HG03196 (cell line): ENCODE results near the gene KIF21A.

ENCODE experiments used
- ATAC-seq: cut with Tn5 transposase; IDR thresholded peaks from one replicate; pipeline ENCODE4 v1.9.1; 2021; ENCODE audit not compliant: unreplicated experiment

The KIF21A gene

DNA sequence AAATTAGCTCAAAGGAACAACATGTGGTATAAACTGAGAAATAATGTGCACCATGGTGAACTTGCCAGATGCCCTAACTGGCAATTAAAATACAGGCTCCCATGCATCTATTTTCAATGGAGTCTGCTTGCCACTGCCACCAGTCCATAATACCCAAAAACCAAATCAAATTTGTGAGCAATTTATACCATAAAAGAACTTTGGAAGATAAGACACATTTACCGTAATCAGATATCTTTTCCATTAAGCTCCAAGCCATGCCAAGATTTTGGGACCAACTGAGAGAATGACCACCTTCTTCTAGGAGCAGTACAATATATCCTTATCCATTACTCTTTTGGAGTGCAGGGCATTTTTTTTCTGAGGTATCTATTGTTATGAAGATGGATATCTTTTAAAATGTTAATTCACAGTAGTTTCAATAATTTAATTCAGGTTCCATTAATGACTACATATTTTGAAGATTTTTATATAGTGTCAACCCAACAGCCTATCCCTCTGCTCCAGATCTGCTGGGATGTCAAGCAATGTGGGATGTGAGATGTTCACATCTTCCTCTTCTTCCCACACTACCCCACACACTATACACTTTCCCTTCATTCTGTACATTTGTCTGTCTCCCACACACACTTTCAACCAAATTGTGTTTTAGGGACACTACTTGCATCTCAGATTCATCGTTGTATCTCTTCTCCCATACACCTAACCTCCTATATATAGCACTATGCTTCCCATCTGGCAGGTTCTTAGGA is 53.3 kb downstream of the KIF21A start:
- ATAC-seq: no peak

DNA sequence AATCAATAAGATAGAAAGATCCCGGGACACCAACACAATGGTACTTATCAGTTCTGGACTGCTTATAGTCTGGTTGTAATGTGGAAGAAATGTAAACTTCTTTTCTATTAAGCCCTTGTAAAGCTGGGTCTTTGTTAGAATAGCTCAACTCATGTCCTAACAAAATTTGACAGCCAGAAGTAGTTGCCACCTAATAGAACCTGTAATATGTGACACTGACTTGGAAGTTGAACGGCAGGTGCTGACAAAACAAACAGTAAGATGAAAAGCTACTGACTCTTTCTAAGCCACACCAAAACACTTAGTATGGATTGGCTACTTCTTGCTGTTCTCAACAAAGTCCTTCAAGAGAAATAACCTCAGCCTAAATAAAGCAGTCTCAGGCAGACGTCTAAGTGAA is 56.6 kb downstream of the KIF21A start:
- no peak for ATAC-seq

DNA sequence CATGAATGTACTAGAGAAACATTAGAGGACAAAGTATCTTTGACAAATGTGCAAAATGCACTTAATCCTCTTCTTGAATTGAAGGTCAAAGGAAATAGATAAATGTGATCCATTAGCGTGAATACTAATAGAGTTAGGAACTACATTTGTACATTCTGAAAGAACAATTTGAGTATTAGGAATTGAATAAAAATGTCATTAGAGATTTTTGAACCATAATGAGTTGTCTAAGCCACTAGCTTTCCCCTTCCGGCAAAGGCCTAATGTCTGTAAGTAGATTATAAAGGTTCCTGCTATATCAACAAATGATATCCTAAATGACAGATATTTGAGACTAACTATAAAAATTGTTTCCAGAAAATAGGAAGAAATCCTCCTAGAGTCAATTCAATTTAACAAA is 59.8 kb downstream of the KIF21A start:
- ATAC-seq: no peak

DNA sequence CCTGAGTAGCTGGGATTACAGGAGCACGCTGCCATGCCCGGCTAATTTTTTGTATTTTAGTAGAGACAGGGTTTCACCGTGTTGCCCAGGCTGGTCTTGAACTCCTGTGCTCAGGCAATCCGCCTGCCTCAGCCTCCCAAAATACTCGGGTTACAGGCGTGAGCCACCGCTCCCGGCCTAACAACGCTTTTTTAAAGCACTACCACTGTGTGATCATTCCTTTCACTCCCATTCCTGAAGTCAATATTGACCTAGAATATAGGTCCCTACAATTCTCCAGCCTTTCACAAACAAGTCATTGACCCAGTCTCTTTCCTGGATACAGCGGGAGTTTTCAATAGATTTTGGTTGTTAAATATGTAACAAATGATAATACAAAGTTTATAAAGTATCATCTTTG is 62.8 kb downstream of the KIF21A start:
- ATAC-seq: no peak

DNA sequence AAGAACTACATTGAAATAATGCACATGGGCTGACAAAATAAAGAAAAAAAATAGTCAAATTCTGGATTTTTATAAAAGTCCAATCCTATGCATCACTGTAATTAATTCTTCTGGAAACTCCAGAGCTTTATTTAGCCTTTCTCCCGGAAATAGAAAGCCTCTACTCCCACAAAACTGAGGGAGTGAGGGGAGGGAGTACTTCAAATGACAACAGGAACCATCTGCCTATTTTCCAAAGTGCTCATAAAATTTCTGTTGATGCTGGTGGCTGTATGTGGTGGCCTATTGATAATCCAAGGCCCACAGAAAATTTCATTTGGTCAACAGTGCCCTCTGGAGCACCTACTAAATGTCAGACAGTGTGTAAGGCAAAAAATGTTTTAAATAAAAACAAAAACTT is 64.6 kb downstream of the KIF21A start:
- ATAC-seq: no peak

DNA sequence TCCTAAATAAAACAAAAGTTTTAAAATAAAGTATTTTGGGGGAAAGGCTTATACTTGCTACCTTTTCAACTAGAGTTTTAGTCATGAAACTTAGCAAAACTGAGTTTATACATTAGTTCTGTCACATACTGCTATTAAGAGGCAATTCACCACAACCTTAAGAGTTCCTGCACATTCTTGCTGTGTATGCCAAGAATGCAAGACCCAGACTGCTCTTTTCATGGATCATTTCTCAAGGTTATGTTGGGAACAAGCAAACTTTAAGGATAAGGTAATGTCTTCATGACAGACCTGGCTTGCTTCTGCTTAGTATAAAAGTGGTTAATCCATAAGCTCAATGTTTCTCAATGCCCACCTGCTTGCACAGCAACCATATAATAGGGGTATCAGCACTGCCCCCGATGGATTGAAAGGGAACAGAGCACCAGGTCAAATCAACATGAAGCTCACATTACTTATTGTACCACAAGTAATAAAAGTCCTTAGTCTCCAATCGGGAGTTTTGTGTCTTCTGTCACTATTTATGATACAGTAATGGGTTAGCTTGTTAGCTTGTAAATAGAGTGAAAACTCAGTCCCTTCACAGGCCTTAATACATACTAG is 67.6 kb downstream of the KIF21A start:
- ATAC-seq: no peak

DNA sequence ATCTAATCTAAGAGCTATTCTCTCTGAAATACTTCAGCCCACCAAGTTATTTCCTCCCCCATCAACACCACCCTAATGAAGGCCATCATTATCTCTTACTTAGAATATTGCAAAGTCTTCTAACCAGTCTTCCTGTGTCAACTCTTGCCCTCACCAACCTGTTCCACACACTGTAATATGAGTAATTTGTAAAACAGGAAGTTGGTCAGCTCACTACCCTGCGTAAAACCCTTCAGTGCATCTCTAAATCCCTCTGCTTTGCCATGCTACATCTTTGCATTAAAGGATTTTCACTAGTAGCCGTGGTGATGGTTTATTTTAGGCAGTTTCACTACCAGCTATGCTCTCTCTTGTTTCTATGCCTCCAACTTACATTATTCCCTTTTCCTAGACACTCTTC is 70.0 kb downstream of the KIF21A start:
- peak; percentile 83 for ATAC-seq

DNA sequence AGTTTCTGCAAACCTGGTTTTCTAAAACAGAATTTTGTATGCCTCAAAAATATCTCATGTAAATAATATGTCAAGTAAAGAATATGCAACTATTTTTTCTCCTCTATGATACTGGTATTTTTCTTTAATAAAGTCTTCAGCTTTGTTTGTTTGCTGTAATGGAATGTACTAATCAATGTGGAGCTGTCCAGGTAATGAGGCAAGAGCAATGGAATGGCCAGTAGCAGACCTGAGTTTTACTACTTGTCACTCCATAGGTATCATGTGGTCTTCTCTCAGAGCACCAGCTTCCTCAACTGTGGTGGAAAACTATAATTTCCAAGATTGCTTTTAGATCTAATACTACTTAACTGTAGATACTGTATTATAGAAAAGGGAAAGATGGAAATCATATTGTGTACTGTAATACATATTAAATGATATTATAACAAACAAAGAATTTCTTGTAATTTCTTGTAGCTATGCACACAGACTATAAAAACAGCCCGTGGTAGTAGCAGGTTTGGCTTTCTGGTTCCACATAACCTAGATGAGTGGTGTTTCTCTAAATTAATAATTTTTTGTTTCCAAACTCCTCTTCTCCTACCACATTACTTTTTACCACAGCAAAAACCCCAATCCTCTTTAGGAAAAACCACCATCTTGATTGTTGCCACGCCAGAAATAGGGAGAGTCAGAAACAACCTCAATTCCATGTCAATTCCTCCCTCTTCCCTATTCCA is 70.6 kb downstream of the KIF21A start:
- no peak for ATAC-seq

DNA sequence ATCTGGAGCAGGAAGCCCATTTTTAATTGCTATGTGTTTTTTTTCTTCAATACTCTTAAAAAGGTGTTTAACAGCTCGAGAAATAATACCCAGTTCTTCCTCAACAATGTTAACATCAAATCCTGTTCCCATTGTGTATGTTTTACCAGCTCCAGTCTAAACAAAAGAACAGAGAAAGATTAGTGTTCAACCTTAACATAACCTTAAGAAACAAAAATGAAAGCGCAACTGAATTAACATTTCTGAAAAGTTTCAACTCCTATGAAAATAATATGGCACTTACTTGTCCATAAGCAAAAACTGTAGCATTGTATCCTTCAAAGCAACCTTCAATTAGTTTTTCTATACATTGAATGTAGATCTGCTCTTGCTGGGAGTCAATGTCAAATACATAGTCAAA is 73.2 kb downstream of the KIF21A start:
- ATAC-seq: no peak

DNA sequence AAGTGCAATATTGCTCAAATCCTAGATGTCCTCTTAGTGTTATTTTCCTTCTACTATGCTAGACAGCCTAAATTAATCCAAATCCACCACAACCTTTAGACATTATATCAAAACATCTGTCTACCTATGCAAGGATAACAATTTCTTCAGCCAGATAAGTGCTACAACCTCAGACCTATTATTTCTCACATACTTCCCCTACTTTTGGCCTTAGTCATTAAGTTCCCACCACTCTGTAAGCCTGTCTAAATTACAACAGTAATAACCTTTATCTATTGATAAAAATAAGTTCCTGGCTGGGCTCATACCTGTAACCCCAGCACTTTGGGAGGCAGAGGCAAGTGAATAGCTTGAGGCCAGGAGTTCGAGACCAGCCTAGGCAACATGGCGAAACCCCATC is 74.0 kb downstream of the KIF21A start:
- no peak for ATAC-seq

DNA sequence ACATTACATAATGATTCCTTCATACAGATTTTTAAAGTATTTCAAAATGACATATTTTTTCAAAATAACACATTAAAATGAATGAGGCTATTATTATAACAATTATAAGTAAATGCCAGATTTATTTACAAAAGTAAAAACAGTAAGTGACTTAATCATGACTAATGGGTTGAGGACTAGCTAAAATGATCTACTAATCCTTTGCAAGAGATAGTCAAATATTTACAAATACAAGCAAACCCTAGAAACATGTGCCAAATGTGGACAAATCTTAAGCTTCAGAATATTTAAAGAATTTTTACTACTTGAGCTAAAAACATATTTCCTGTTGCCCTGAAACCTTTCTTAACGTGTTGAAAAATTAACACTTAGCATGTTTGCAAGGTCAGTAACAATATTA is 74.8 kb downstream of the KIF21A start:
- ATAC-seq: no peak

DNA sequence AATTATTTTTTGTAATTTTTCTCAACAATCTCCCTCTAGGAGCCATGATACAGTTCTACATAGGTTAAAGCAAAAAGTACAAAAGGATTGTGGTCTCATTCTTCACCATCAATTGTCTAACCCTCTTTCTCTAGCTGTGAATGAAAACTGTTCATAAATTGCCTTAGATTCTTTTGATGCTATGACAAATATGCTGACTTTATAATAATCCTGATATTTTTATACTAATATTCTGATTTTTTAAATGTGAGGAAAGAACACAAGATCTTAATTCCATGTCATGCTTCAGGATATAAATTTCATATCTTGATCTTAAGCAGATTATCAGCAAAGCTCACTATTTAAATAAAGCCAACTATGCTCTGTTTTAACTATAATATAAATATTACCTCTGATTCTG is 75.4 kb downstream of the KIF21A start:
- no peak for ATAC-seq

DNA sequence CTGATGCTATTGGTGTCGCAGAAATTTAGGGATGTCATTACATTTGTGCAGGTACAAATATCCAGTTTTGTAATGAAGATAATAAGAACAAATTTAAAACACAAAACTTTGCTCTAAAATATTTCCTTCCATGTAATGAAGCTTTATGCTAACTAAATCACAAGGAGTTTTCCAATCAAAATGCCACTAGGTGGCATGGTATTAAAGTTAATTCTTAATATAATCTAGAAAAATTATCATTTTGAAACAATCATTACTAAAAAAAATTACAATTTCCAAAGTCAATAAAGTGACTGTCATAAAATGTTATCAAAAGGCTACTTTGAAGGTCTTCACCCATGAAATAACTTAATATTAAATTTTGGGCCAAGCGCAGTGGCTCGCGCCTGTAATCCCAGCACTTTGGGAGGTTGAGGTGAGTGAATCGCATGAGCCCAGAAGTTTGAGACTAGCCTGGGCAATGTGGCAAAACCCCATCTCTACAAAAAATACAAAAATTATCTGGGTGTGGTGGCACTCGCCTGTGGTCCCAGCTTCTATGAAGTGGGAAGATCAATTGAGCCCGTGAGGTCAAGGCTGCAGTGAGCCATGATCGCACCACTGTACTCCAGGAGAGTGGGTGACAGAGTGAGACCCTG is 77.4 kb downstream of the KIF21A start:
- no peak for ATAC-seq

DNA sequence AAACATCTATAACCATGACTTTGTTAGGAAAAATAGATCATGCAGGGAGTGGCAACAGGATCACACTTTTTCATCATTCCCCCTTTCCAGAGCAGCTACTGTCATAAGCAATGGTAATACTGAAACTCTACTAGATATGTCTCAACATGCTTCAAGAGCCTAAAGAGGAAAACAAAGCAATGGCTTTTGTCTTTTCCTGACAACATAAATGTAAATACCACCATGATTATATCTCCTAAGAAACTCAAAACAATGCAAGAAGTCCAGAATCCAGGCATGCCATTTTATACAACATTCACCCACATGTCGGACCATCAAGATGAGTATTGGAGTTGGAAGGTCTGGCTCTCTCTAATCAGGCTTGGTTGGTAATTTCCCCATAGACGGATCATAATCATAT is 78.7 kb downstream of the KIF21A start:
- ATAC-seq: no peak

DNA sequence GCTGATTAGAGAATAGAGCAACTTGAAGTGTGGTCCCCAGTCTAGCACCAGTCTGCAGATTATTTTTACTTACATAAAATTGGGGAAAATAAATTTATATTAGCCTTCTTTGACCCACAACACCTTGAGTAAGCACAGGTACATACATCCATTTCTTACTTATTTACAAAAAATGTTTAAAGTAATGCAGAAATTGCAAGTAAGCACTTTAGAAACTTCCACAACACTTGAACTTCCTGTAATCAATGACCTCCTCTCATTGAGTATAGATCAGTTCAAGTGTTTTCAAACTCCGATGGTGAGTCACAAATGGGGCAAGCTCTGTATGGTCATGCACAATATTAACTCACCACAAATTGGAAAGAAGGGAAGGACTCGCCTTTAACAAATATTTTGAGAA is 83.3 kb downstream of the KIF21A start:
- no peak for ATAC-seq

DNA sequence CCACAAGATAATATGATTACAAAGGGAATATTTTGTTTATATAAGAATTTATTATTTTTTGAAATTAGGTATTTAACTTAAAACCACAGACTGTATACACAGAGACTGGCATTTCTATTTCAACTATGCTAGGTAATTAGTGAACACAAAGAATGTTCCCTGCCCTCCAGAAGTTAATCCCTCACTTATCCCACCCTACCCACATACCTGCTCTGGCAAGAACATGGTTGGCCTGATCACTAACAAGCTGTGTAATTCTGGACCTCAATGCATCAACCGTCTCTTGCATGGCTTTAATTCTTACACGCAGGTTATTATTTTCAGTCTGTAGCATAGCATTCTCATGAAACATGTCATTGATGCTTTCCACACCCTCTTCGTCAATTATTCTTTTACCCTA is 85.9 kb downstream of the KIF21A start:
- no peak for ATAC-seq

DNA sequence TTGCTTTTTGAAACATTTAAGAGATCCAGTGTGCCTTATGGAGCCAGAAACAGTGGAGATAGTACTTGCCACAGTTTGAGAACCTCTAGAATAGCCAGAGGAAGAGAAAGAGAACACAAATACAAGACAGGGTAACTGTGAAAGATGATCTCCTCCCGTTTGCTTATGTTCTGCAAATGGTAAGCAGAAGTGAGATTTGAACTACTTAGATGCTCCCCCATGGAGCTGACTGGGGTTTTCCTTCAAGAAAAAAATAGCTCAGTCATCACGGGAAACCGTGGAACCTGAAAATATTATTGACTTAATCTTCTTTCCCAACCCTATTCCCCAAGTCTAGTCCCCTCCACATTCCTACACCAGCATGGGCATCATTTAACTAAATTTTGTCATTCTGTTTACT is 87.1 kb downstream of the KIF21A start:
- no peak for ATAC-seq

DNA sequence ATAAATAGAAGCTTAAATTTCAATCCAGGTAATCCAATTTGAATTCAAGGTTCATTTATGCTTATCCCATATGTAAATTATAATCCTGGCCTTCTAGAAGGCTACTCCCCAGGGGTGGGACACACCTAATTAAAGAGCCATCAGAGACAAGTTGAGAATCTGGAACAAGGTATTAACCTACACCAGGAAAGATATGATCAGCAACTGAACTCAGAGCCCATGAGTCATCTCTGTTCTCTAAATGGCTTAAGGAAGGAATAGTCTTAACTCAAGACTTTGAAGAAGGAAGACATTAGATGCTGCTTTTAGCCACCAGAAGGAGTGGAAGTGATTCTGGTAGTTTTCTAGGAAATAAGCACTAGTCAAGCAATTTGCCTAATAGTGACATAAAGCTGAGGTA is 88.0 kb downstream of the KIF21A start:
- no peak for ATAC-seq

DNA sequence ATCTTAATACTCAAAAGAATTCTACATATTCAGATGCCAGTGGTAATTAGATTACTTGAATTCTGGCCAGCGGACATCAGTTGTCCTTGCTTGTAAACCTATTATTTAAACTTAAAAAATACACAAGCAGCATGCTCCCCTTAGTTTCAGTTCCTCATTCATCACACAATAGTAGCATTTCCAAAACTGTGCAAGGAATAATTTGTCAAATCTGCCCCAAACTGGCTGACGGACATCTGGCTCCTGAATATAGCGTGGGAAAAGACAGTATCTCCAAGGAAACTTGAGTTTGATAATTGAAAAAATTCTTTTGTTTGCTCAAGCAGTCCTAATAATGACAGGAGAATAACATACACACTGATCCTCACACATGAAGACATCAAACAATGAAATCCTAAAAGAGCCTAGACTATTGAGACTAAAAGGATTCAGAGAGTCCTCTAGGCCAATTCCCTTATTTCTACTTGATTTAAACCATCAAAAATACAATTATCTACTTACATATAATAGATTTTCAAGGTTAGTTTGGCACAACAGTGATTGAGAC is 90.4 kb downstream of the KIF21A start:
- no peak for ATAC-seq

DNA sequence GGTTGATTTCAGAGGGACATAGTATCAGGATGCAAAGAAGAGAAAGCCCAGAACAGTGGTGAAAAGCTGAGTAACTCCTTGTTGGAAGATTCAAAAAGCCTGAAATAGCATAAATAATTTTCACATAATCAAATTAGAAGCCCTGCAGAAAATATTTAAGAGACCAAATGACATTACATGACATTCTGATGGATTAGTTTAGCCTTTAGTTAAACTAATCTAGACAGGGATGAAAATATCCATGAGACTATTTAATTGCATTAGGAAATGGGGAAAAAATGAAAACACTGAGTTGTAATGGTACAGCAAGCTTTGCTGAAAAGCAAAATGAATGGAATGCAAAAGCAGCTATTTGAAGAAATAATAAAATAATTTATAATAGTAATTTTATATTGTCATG is 91.8 kb downstream of the KIF21A start:
- ATAC-seq: no peak

DNA sequence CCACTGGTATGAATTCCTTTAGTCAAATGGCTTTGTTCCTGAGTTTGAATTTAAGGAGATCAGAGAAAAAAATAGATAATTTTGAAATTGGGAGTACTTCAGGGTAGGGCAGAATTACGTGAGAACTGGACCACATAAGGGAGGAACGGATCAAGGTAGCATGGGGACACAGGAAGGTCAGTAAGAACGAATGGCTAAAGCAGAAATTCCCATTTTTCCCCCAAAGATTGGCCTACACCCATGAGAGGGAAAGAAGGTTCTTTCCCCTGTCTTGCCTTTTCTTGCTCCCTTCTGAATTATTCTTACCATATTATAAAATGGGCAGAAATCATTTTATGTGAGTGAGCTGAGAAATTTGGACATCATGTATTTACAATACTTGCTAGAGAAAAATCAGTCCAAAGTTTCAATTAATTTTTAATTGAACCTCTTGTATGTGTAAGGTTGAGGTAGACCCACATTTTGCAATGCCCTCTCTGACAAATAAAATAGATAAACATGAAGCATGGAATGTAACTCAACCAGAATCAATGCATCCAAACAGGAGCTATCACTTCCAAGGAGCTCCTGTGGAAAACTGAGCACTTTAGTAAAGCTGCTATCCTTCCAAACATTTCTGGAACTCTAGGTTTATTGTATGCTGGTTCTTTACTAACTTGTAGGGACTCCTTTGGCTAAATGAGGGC is 93.8 kb downstream of the KIF21A start:
- no peak for ATAC-seq
